ENCODE measurements around the gene TMEM91.

GRCh38 chr19:41363753-41364523 is 12.4 kb upstream of the TMEM91 start, which contains the start of gene B9D2:
- TF ChIP-seq CTCF (IDR thresholded peaks at IDR 0.05; ENCODE audit: low read depth, low read length, poor library complexity, severe bottlenecking) (no peak), EZH2phosphoT487 (IDR thresholded peaks at IDR 0.05; ENCODE audit: borderline replicate concordance, low read length) (no peak)
